ENCODE data around the gene GP5.

The GP5 gene

GRCh38 chr3:194346621-194347020, 52.4 kb downstream of the GP5 start:
- DNase-seq = no peak

- DNase-seq = no peak
Observed at GRCh38 chr3:194346035-194346434, 53.0 kb downstream of the GP5 start.
